Measurements from ENCODE around the gene RNF38. TPM values are rescaled to one million over a fixed set of nuclear protein-coding genes. Genes with fewer than 3 reads are reported as not detected.

The RNF38 gene
- total and polyA plus RNA-seq, 2 donors (not counting 3 experiments of a cell fraction or from before 2014, with no cell fraction given), result 36.7 to 47.2 TPM

GRCh38 chr9:36431078-36431477, 31.0 kb upstream of the RNF38 start:
- Histone ChIP-seq H3K4me2 (ENCODE audit: insufficient read depth, low read length) (no peak overlapping the region), H3K27me3 (ENCODE audit: control insufficient read depth in 2 of 2, insufficient read depth in 2 of 2, low read length in 2 of 2) (no peaks in the 10 kb centered on the region), H3K79me2 (ENCODE audit: control insufficient read depth, insufficient read depth, low read length) (peaks cover 25% of the 10 kb centered on the region), H4K20me1 (replicated peaks; ENCODE audit: control insufficient read depth, extremely low read depth, insufficient read depth, low read length) (peaks cover 5% of the 10 kb centered on the region), H3K4me1 (ENCODE audit: control insufficient read depth, extremely low read depth, insufficient read depth, low read length) (peaks cover 8% of the 10 kb centered on the region), H3K9ac (replicated peaks; ENCODE audit: extremely low read depth, insufficient read depth, low read length) (no peak overlapping the region), H3K9me3 (replicated peaks; ENCODE audit: control insufficient read depth, insufficient read depth, low read length) (no peaks in the 10 kb centered on the region), H3K9me1 (replicated peaks; ENCODE audit: control insufficient read depth, extremely low read depth, insufficient read depth, low read length) (no peaks in the 10 kb centered on the region), H2AFZ (ENCODE audit: low read depth, low read length) (no peak overlapping the region), H3K4me3 (replicated peaks in 1 of 3; ENCODE audit: insufficient read depth in 1 of 3, low read depth in 1 of 3, low read length in 3 of 3) (no peak overlapping the region), H3K27ac (ENCODE audit: insufficient read depth, low read depth, low read length) (no peak overlapping the region), H3K36me3 (ENCODE audit: control insufficient read depth in 2 of 2, extremely low read depth in 1 of 2, insufficient read depth in 2 of 2, low read length in 2 of 2) (no peaks in the 10 kb centered on the region)
- no peak for FAIRE-seq
- POLR2A ChIA-PET, result no interaction called here
- CTCF ChIA-PET, result interaction anchor here (1.3 to 1.5 kb wide), 2 partner anchors 19 to 24 kb away, joined by 4 to 5 read pairs; no protein-coding TSS in a partner anchor
- TF ChIP-seq CTCF (IDR thresholded peaks at IDR 0.05; ENCODE audit: extremely low read depth in 1 of 2, insufficient read depth in 1 of 2, low read depth in 1 of 2, low read length in 2 of 2) (no peak), EZH2 (IDR thresholded peaks at IDR 0.05; ENCODE audit: borderline replicate concordance, low read depth, low read length, severe bottlenecking) (no peak), POLR2AphosphoS5 (IDR thresholded peaks at IDR 0.05; ENCODE audit: insufficient read depth, low read depth, low read length) (no peak), MAX (IDR thresholded peaks at IDR 0.05; ENCODE audit: insufficient read depth, insufficient read length) (no peak), POLR2A (IDR thresholded peaks at IDR 0.05; ENCODE audit: low read depth, low read length) (no peak), JUN (IDR thresholded peaks at IDR 0.05; ENCODE audit: borderline replicate concordance, insufficient read depth, insufficient read length, low read depth) (no peak), GATA2 (IDR thresholded peaks at IDR 0.05; ENCODE audit: insufficient read depth, insufficient read length, low read depth, low read length) (no peak), FOS (IDR thresholded peaks at IDR 0.05; ENCODE audit: borderline replicate concordance, insufficient read depth, low read length) (no peak)
- dilution Hi-C loops (cut with MboI; ENCODE audit: extremely low pct_ligation_motif_present, low sequenced_read_pairs) (no loop called here), intact Hi-C loops (cut with micrococcal nuclease) (no loop called here)
- BruUV-seq (replicated peaks), result no TSS peak
- no peak for DNase-seq (ENCODE audit: low read depth, low spot score)
